Measurements from ENCODE around the gene RGS6. TPM values are rescaled to one million over a fixed set of nuclear protein-coding genes. Genes with fewer than 3 reads are reported as not detected.

The RGS6 gene
- total RNA-seq, 1 donor from 2014 or later: 2.8 TPM

DNA sequence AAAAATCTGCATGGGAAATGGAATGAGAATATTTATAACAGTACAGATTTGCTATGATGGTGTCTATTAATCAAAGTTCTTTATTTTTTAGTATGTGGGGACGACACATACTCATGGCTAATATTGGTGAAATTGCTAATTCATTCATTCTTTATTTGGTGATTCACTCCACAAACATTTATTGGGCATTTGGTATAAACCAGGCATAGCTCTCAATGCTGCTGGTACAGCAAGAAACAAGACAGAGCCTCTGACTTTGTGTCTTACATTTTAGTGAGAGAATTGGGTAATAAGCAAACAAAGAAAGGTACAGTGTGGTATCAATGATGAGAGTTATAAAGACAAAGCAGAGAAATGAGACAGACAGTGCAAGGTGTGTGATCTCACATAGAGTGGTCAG, 129.5 kb downstream of the RGS6 start:
- H3K27ac Mint-ChIP-seq (ENCODE audit: unreplicated experiment): no peak overlapping the region
- H3K4me3 Mint-ChIP-seq: no peak overlapping the region
- H3K36me3 Mint-ChIP-seq (ENCODE audit: low read depth): no peaks in the 10 kb centered on the region
- H3K9me3 Mint-ChIP-seq: no peaks in the 10 kb centered on the region
- no peaks in the 10 kb centered on the region for H3K27me3 Mint-ChIP-seq (ENCODE audit: low read depth)
- TF ChIP-seq, protein P1, sequence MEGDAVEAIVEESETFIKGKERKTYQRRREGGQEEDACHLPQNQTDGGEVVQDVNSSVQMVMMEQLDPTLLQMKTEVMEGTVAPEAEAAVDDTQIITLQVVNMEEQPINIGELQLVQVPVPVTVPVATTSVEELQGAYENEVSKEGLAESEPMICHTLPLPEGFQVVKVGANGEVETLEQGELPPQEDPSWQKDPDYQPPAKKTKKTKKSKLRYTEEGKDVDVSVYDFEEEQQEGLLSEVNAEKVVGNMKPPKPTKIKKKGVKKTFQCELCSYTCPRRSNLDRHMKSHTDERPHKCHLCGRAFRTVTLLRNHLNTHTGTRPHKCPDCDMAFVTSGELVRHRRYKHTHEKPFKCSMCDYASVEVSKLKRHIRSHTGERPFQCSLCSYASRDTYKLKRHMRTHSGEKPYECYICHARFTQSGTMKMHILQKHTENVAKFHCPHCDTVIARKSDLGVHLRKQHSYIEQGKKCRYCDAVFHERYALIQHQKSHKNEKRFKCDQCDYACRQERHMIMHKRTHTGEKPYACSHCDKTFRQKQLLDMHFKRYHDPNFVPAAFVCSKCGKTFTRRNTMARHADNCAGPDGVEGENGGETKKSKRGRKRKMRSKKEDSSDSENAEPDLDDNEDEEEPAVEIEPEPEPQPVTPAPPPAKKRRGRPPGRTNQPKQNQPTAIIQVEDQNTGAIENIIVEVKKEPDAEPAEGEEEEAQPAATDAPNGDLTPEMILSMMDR (conservative IDR thresholded peaks at IDR 0.05): no peak
- no peaks in the 10 kb centered on the region for H3K4me1 Mint-ChIP-seq
- no peak for DNase-seq (ENCODE audit: low read depth, low spot score)

GRCh38 chr14:72063761-72064282, 131.6 kb downstream of the RGS6 start:
- no peaks in the 10 kb centered on the region for H3K4me1 Mint-ChIP-seq
- no peaks in the 10 kb centered on the region for H3K36me3 Mint-ChIP-seq (ENCODE audit: low read depth)
- H3K9me3 Mint-ChIP-seq: no peaks in the 10 kb centered on the region
- no peak overlapping the region for H3K4me3 Mint-ChIP-seq
- no peak overlapping the region for H3K27ac Mint-ChIP-seq (ENCODE audit: unreplicated experiment)
- TF ChIP-seq, protein P1 (conservative IDR thresholded peaks at IDR 0.05): no peak
- no peak for DNase-seq (ENCODE audit: low read depth, low spot score)
- no peaks in the 10 kb centered on the region for H3K27me3 Mint-ChIP-seq (ENCODE audit: low read depth)

DNA sequence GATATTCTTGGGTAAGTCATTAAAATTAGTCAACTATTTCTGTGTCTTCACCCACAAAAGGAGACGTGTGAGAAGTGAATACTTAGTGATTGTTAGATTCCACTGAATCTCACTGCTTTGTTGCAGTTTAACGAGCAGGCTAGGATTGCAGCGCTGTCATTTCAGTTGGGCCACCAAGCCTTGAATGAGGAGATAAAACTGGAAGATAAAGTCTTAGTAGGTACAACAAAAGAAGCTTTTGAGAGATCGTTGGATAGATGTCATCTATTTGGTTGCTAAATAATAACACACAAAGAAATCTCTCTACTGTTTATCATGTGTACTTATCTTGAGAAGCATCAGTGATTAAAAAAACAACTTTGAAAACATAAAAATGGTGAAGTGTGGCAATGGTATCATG, 132.3 kb downstream of the RGS6 start:
- Mint-ChIP-seq H3K4me1 (no peaks in the 10 kb centered on the region), H3K36me3 (ENCODE audit: low read depth) (no peaks in the 10 kb centered on the region), H3K27ac (ENCODE audit: unreplicated experiment) (no peak overlapping the region), H3K27me3 (ENCODE audit: low read depth) (no peaks in the 10 kb centered on the region), H3K9me3 (no peaks in the 10 kb centered on the region), H3K4me3 (no peak overlapping the region)
- TF ChIP-seq, protein P1 (conservative IDR thresholded peaks at IDR 0.05): no peak
- no peak for DNase-seq (ENCODE audit: low read depth, low spot score)

- no peaks in the 10 kb centered on the region for H3K9me3 Mint-ChIP-seq
- H3K4me3 Mint-ChIP-seq: no peak overlapping the region
- H3K27ac Mint-ChIP-seq (ENCODE audit: unreplicated experiment): no peak overlapping the region
- H3K36me3 Mint-ChIP-seq (ENCODE audit: low read depth): no peaks in the 10 kb centered on the region
- no peak for DNase-seq (ENCODE audit: low read depth, low spot score)
- no peaks in the 10 kb centered on the region for H3K27me3 Mint-ChIP-seq (ENCODE audit: low read depth)
- peaks cover 9% of the 10 kb centered on the region for H3K4me1 Mint-ChIP-seq
- TF ChIP-seq, protein P1 (conservative IDR thresholded peaks at IDR 0.05): no peak
Measured at GRCh38 chr14:72070458-72070857, 138.2 kb downstream of the RGS6 start.

- Mint-ChIP-seq H3K36me3 (ENCODE audit: low read depth) (peaks cover 2% of the 10 kb centered on the region), H3K4me3 (no peak overlapping the region), H3K27ac (ENCODE audit: unreplicated experiment) (peak overlapping the region; percentile 14), H3K4me1 (peaks cover 18% of the 10 kb centered on the region), H3K27me3 (ENCODE audit: low read depth) (no peaks in the 10 kb centered on the region), H3K9me3 (peaks cover 8% of the 10 kb centered on the region)
- TF ChIP-seq, protein P1 (conservative IDR thresholded peaks at IDR 0.05): no peak
- no peak for DNase-seq (ENCODE audit: low read depth, low spot score)
Measured at GRCh38 chr14:72075649-72076334, 143.6 kb downstream of the RGS6 start.

Data from neural crest cell (in vitro differentiated cells).